HG02840 (cell line): ENCODE data around the gene MED12L.

Experiments
- ATAC-seq: cut with Tn5 transposase; IDR thresholded peaks from one replicate; pipeline ENCODE4 v1.9.1; 2021; ENCODE audit warnings: mild to moderate bottlenecking, moderate library complexity, moderate number of reproducible peaks; ENCODE audit not compliant: unreplicated experiment, low FRiP score

The MED12L gene

GRCh38 chr3:151171145-151171757 lies 85.8 kb downstream of the MED12L start:
- ATAC-seq = peak; percentile 52

GRCh38 chr3:151174351-151174750 lies 88.9 kb downstream of the MED12L start:
- no peak for ATAC-seq

GRCh38 chr3:151175952-151176351 lies 90.5 kb downstream of the MED12L start:
- no peak for ATAC-seq

- no peak for ATAC-seq
Observed at GRCh38 chr3:151178208-151178845, 92.9 kb downstream of the MED12L start.

GRCh38 chr3:151182349-151183079 lies 97.0 kb downstream of the MED12L start:
- ATAC-seq = no peak

GRCh38 chr3:151183265-151183671 lies 97.8 kb downstream of the MED12L start:
- ATAC-seq = no peak

- no peak for ATAC-seq
Observed at GRCh38 chr3:151191095-151191494, 105.6 kb downstream of the MED12L start.

- no peak for ATAC-seq
Observed at GRCh38 chr3:151192545-151192944, 107.1 kb downstream of the MED12L start.

GRCh38 chr3:151195826-151196225 lies 110.4 kb downstream of the MED12L start:
- ATAC-seq = no peak

- no peak for ATAC-seq
Observed at GRCh38 chr3:151196434-151196833, 111.0 kb downstream of the MED12L start.

- ATAC-seq = no peak
Observed at GRCh38 chr3:151197228-151197627, 111.8 kb downstream of the MED12L start.

GRCh38 chr3:151197981-151198767 lies 112.7 kb downstream of the MED12L start:
- ATAC-seq = no peak

GRCh38 chr3:151198849-151199248 lies 113.4 kb downstream of the MED12L start:
- no peak for ATAC-seq

- no peak for ATAC-seq
Observed at GRCh38 chr3:151199554-151200438, 114.3 kb downstream of the MED12L start.

- no peak for ATAC-seq
Observed at GRCh38 chr3:151200586-151200985, 115.1 kb downstream of the MED12L start.

GRCh38 chr3:151201051-151201730 lies 115.7 kb downstream of the MED12L start:
- no peak for ATAC-seq

- peak; percentile 89 for ATAC-seq
Observed at GRCh38 chr3:151203051-151203420, 117.6 kb downstream of the MED12L start, which contains the start of gene GPR171. TSS of gene GPR171 (minus strand) at chr3:151203216. CDS start at chr3:151199386, 3,830 bp downstream.

- no peak for ATAC-seq
Observed at GRCh38 chr3:151204530-151205402, 119.3 kb downstream of the MED12L start.
